ENCODE data around the gene TTLL10.
A peak's percentile ranks its signal among the peaks of the same experiment; 100 is the strongest.
"Not testable (repeated sequence)": the region's sequence is repeated elsewhere in the genome, so short reads cannot be mapped to it uniquely, and the experiment has no call there.

TTLL10 gene

DNA sequence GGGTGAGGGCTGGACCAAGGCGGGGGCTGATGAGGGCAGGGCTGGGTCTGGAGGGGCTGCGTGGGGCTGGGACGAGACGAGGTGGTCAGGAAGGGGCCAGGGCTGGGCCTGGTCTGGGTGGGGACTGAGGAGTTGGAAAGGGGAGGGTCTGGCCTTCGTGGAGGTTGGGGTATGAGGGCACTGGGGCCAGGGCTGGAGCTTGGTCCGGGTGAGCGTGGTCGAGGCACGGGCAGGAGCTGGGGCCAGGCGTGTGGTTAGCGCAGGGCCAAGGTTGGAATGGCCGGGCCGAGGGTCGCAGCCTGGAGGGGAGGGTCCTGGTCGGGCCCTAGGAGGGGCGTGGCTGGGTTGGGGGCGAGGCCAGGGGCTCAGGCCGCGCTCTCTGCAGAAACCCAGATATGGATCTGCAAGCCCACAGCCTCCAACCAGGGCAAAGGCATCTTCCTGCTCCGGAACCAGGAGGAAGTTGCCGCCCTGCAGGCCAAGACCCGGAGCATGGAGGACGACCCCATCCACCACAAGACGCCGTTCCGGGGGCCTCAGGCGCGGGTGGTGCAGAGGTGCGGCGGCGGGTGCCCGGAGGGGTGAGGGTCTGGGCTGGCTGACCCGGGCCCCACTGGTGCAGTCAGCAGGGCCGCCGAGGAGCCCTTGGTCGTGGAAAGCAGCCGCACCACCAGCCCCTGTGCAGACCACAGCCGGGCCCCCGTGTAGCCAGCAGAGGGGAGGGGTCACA, 9.0 kb downstream of the TTLL10 start:
- TF ChIP-seq Cebpa-rat (IDR thresholded peaks at IDR 0.05), result no peak
- Histone ChIP-seq H3K4me3 (no peak overlapping the region), H3K9me3 (replicated peaks in 1 of 11) (no peaks in the 10 kb centered on the region), H3K27me3 (peaks cover 0 to 51% (median 5%) of the 10 kb centered on the region in 11 experiments; a peak in 13 of 22 replicates), H3K27ac (no peak overlapping the region), H3K4me1 (peaks cover 34 to 76% (median 66%) of the 10 kb centered on the region in 10 experiments), H4K20me1 (peaks cover 0 to 35% (median 11%) of the 10 kb centered on the region in 11 experiments; a peak in 11 of 22 replicates), H3K4me2 (peak overlapping the region; percentile 27 to 72 (median 64); a peak in 21 of 22 replicates), H3K9ac (peak overlapping the region in 2 of 11 experiments; percentile 22 to 29; a peak in 1 of 22 replicates), H3K36me3 (no peaks in the 10 kb centered on the region)

DNA sequence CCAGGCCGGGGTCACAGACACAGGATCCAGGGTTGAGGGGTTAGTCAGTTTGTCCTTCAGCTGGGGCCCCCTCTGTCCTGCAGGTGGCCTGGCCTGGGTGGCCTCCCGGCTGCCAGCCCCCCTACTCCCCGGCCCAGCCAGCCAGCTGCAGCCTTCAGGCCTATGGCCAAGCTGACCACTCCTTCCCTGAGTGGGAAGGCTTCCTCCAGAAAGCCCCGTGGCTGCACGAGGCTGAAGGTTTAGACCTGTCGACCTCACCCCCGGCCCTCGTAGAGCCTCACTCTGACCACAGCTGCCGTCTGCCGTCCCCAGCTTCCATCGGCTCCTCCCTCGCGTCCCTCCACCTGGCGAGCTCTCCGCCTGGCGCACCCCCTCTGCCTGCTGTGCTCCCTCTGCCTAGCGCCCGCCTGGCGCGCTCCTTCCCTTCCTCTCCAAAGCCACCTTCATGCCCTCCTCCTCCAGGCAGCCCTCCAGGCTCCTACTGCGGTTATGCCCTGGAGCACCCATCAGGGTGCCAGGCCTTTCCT, 9.6 kb downstream of the TTLL10 start:
- no peaks in the 10 kb centered on the region for H3K36me3 ChIP-seq
- H3K27ac ChIP-seq, result no peak overlapping the region
- H3K9ac ChIP-seq, result no peak overlapping the region
- peaks cover 34 to 69% (median 60%) of the 10 kb centered on the region in 10 experiments for H3K4me1 ChIP-seq
- no peak overlapping the region for H3K4me3 ChIP-seq
- peak overlapping the region; percentile 27 to 72 (median 64); a peak in 20 of 22 replicates for H3K4me2 ChIP-seq
- H4K20me1 ChIP-seq, result peaks cover 0 to 34% (median 11%) of the 10 kb centered on the region in 11 experiments; a peak in 11 of 22 replicates
- peaks cover 0 to 45% (median 5%) of the 10 kb centered on the region in 11 experiments; a peak in 13 of 22 replicates for H3K27me3 ChIP-seq
- TF ChIP-seq Cebpa-rat (IDR thresholded peaks at IDR 0.05), result no peak
- H3K9me3 ChIP-seq (replicated peaks in 1 of 11), result no peaks in the 10 kb centered on the region

GRCh38 chr1:1183833-1184775, 10.4 kb downstream of the TTLL10 start:
- H3K4me1 ChIP-seq, result peaks cover 36 to 64% (median 55%) of the 10 kb centered on the region in 10 experiments
- H3K4me2 ChIP-seq, result peak overlapping the region in 5 of 11 experiments; percentile 61 to 72 (median 68); a peak in 8 of 22 replicates
- no peaks in the 10 kb centered on the region for H3K36me3 ChIP-seq
- peaks cover 0 to 36% (median 8%) of the 10 kb centered on the region in 11 experiments; a peak in 15 of 22 replicates for H3K27me3 ChIP-seq
- H3K27ac ChIP-seq, result no peak overlapping the region
- peaks cover 0 to 27% (median 7%) of the 10 kb centered on the region in 11 experiments; a peak in 11 of 22 replicates for H4K20me1 ChIP-seq
- no peak for TF ChIP-seq Cebpa-rat (IDR thresholded peaks at IDR 0.05)
- no peaks in the 10 kb centered on the region for H3K9me3 ChIP-seq (replicated peaks in 1 of 11)
- H3K4me3 ChIP-seq, result no peak overlapping the region
- no peak overlapping the region for H3K9ac ChIP-seq

- Histone ChIP-seq H3K4me2 (peak overlapping the region; percentile 3 to 70 (median 56); a peak in 21 of 22 replicates), H3K9ac (no peak overlapping the region; a peak in 1 of 22 replicates)
These were observed 11.6 kb downstream of the TTLL10 start for GRCh38 chr1:1185101-1185765.

GRCh38 chr1:1187938-1188337, 14.3 kb downstream of the TTLL10 start:
- Histone ChIP-seq H3K4me1 (peaks cover 20 to 39% (median 27%) of the 10 kb centered on the region in 10 experiments), H3K4me2 (no peak overlapping the region), H3K9me3 (replicated peaks in 1 of 11) (peaks cover 12 to 26% (median 21%) of the 10 kb centered on the region in 11 experiments; a peak in 21 of 22 replicates), H3K9ac (no peak overlapping the region), H3K27me3 (peaks cover 0 to 13% (median 5%) of the 10 kb centered on the region in 11 experiments; a peak in 9 of 22 replicates), H3K4me3 (no peak overlapping the region), H3K36me3 (no peaks in the 10 kb centered on the region), H3K27ac (no peak overlapping the region), H4K20me1 (peaks cover 0 to 11% (median 0%) of the 10 kb centered on the region in 11 experiments; a peak in 1 of 22 replicates)
- TF ChIP-seq Cebpa-rat (IDR thresholded peaks at IDR 0.05), result no peak

More at GRCh38 chr1:1185101-1185765, 11.6 kb downstream of the TTLL10 start:
- peaks cover 36 to 60% (median 48%) of the 10 kb centered on the region in 10 experiments for H3K4me1 ChIP-seq
- no peaks in the 10 kb centered on the region for H3K9me3 ChIP-seq (replicated peaks in 1 of 11)
- no peak for TF ChIP-seq Cebpa-rat (IDR thresholded peaks at IDR 0.05)
- H4K20me1 ChIP-seq, result peaks cover 0 to 17% (median 0%) of the 10 kb centered on the region in 11 experiments; a peak in 1 of 22 replicates
- no peak overlapping the region for H3K27ac ChIP-seq
- no peaks in the 10 kb centered on the region for H3K36me3 ChIP-seq
- H3K4me3 ChIP-seq, result no peak overlapping the region
- H3K27me3 ChIP-seq, result peaks cover 0 to 26% (median 12%) of the 10 kb centered on the region in 11 experiments; a peak in 14 of 22 replicates

DNA sequence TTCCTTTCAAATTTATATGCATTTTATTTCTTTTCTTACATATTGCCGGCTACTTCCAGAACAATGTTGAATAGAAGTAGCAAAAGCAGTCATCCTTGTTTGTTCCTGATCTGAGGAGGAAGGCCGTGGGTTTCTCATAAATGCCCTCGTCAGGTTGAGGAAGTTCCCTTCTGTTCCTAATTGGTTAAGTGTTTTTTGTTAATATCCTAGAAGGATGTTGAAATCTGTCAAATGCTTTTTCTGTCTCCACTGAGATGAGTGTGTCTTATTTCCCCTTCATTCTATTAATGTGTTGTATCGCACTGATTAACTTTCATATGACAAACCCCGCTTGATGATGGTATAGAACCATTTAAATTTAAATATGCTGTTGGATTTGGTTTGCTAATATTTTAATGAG, 15.4 kb downstream of the TTLL10 start:
- Histone ChIP-seq H3K9me3 (replicated peaks in 1 of 11) (peaks cover 12 to 36% (median 28%) of the 10 kb centered on the region in 11 experiments; a peak in 21 of 22 replicates), H4K20me1 (no peaks in the 10 kb centered on the region), H3K4me3 (no peak overlapping the region), H3K9ac (no peak overlapping the region), H3K27ac (no peak overlapping the region), H3K27me3 (peaks cover 0 to 12% (median 0%) of the 10 kb centered on the region in 11 experiments; a peak in 3 of 22 replicates), H3K36me3 (no peaks in the 10 kb centered on the region), H3K4me2 (peak overlapping the region in 7 of 11 experiments; percentile 20 to 70 (median 43); a peak in 13 of 22 replicates), H3K4me1 (peaks cover 9 to 29% (median 23%) of the 10 kb centered on the region in 10 experiments)
- no peak for TF ChIP-seq Cebpa-rat (IDR thresholded peaks at IDR 0.05)

DNA sequence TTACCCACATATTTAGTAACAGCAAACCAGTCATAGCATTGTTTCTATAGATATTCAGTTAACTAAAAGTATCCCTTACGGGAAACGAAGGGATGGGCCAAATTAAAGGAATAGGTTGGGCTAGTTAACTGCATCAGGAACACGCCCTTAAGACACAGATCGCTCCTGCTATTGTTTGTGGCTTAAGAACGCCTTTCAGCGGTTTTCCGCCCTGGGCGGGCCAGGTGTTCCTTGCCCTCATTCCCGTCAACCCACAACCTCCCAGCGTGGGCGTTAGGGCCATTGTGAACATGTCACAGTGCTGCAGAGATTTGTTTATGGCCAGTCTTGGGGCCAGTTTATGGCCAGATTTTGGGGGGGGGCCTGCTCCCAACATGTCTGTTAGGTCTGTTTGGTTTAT, 18.1 kb downstream of the TTLL10 start:
- Histone ChIP-seq H3K4me3 (no peak overlapping the region), H3K36me3 (no peaks in the 10 kb centered on the region), H3K9ac (no peak overlapping the region), H3K4me1 (peaks cover 0 to 16% (median 11%) of the 10 kb centered on the region in 10 experiments; a peak in 13 of 20 replicates), H4K20me1 (no peaks in the 10 kb centered on the region), H3K27ac (no peak overlapping the region), H3K27me3 (peaks cover 0 to 12% (median 0%) of the 10 kb centered on the region in 11 experiments; a peak in 2 of 22 replicates), H3K4me2 (no peak overlapping the region), H3K9me3 (replicated peaks in 1 of 11) (peaks cover 30 to 55% (median 46%) of the 10 kb centered on the region in 11 experiments)
- TF ChIP-seq Cebpa-rat (IDR thresholded peaks at IDR 0.05), result no peak

DNA sequence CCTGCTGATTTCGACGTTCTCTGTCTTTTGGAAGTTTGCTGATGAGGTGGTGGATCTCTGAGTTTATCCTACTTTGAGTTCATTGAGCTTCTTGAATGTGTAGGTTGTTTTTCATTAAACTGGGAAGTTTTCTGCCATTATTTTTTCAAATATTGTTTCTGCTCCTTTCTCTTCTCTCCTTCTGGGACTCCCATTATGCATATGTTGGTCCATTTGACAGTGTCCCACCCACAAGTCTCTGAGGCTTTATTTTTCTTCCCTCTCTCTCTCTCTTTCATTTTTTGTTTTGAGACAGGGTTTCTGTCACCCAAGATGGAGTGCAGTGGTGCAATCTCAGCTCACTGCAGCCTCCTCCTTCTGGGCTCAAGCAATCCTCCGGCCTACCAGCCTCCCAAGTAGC, 21.0 kb downstream of the TTLL10 start:
- Histone ChIP-seq H3K36me3 (no peaks in the 10 kb centered on the region), H3K4me3 (no peak overlapping the region), H3K27me3 (peaks cover 0 to 2% (median 0%) of the 10 kb centered on the region in 11 experiments; a peak in 3 of 22 replicates), H3K27ac (no peak overlapping the region), H3K9ac (no peak overlapping the region), H3K4me2 (no peak overlapping the region), H3K4me1 (peaks cover under 1 to 14% (median 4%) of the 10 kb centered on the region in 10 experiments; a peak in 14 of 20 replicates), H4K20me1 (no peaks in the 10 kb centered on the region), H3K9me3 (replicated peaks in 1 of 11) (peaks cover 30 to 55% (median 46%) of the 10 kb centered on the region in 11 experiments)
- no peak for TF ChIP-seq Cebpa-rat (IDR thresholded peaks at IDR 0.05)

DNA sequence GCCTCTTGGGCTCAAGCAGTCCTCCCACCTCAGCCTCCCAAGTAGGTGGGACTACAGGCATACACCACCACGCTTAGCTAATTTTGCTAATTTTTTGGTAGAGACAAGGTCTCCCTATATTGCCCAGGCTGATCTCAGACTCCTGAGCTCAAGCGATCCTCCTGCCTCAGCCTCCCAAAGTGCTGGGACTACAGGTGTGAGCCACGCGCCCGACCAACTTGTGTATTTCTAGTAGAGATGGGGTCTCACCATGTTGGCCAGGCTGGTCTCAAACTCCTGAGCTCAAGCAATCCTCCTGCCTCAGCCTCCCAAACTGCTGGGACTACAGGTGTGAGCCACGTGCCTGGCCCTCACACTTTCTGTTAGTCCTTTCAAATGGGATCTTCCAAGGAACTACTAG, 22.0 kb downstream of the TTLL10 start:
- H3K4me2 ChIP-seq, H3K36me3 ChIP-seq, H3K4me3 ChIP-seq, H3K27ac ChIP-seq, H3K9ac ChIP-seq, H4K20me1 ChIP-seq: not testable (repeated sequence)
- Histone ChIP-seq H3K9me3 (replicated peaks in 1 of 11) (peaks cover 30 to 53% (median 45%) of the 10 kb centered on the region in 11 experiments), H3K4me1 (peaks cover 0 to 24% (median 13%) of the 10 kb centered on the region in 10 experiments; a peak in 19 of 20 replicates), H3K27me3 (peaks cover 0 to 12% (median 7%) of the 10 kb centered on the region in 11 experiments; a peak in 19 of 22 replicates)
